Sigmoid colon (tissue), 4 donors: ENCODE data around the gene SIX5.

Experiments used
- POLR2A ChIP-seq, 2 donors: fragments of 450-650 bp; IDR thresholded peaks; one replicate each; pipeline ENCODE4 v1.6.1; 2016; ENCODE audit warnings: antibody characterized with exemption in 2 of 2, mild to moderate bottlenecking in 2 of 2, moderate library complexity in 2 of 2
- POLR2AphosphoS5 ChIP-seq, 4 donors: sonication (generic); formaldehyde crosslinking; IDR thresholded peaks; one replicate each; pipeline ENCODE4 v1.6.1; 2017; ENCODE audit warnings: antibody characterized with exemption in 4 of 4

DNA sequence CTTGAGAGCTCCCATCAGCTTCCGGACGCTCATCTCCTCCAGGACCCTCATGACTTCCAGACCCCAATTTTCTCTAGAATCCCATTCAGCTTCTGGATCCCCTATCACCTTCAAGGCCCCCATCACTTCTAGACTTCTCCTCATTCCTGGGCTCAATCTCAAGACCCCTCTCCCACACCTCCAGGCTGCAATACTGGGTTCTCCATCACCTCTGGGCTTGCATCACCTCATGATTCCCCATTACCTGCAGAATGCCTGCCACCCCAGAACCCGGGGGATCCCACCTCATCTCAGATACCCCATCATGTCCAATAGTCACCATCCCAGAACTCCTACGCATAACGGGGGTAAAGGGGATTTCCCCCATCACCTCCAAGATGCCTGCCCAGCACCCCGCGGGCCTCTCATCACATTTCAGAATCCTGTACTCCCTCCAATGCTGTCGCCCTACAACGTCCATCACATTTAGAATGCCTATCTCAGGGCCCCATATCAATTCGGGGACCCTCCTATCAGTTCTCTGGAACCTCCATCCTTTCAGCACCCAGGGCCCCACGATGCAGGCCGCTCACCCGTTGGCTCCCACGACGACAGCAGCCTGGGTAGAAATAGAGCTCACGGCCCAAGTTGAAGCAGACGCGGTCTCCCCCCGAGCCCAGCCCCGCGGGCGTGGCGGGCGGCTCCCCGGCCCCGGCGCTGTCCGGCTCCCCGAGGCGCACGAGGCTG, 22.9 kb upstream of the SIX5 start:
- TF ChIP-seq POLR2AphosphoS5 (IDR thresholded peaks at IDR 0.05) (no peak), POLR2A (IDR thresholded peaks at IDR 0.05) (no peak)
